Measurements from ENCODE around the gene IFI16. TPM values are rescaled to one million over a fixed set of nuclear protein-coding genes. Genes with fewer than 3 reads are reported as not detected.

IFI16 gene
- total RNA-seq, 1 donor from 2014 or later = 34.0 TPM

GRCh38 chr1:159067699-159068621 lies 58.3 kb downstream of the IFI16 start:
- FAIRE-seq = no peak
- TF ChIP-seq CTCF (IDR thresholded peaks at IDR 0.05; ENCODE audit: insufficient read depth, low read length, severe bottlenecking) = no peak
- no peaks in the 10 kb centered on the region for H3K36me3 ChIP-seq (ENCODE audit: control insufficient read depth, insufficient read depth, low read length)
- no peak overlapping the region for H3K4me3 ChIP-seq (ENCODE audit: low read depth, low read length)
- peak; percentile 46 for DNase-seq (ENCODE audit: low read depth)
- H3K27me3 ChIP-seq (ENCODE audit: control insufficient read depth, insufficient read depth, low read length) = no peaks in the 10 kb centered on the region

- no peaks in the 10 kb centered on the region for H3K27me3 ChIP-seq (ENCODE audit: control insufficient read depth, insufficient read depth, low read length)
- H3K36me3 ChIP-seq (ENCODE audit: control insufficient read depth, insufficient read depth, low read length) = no peaks in the 10 kb centered on the region
- H3K4me3 ChIP-seq (ENCODE audit: low read depth, low read length) = no peak overlapping the region
- DNase-seq (ENCODE audit: low read depth) (peak; percentile 70), FAIRE-seq (no peak)
- TF ChIP-seq CTCF (IDR thresholded peaks at IDR 0.05; ENCODE audit: insufficient read depth, low read length, severe bottlenecking) = no peak
These were observed 59.2 kb downstream of the IFI16 start for GRCh38 chr1:159068886-159069285.

GRCh38 chr1:159071970-159072582 lies 62.4 kb downstream of the IFI16 start:
- peak; percentile 55 for TF ChIP-seq CTCF (IDR thresholded peaks at IDR 0.05; ENCODE audit: insufficient read depth, low read length, severe bottlenecking)
- peak; percentile 75 for DNase-seq (ENCODE audit: low read depth)
- H3K27me3 ChIP-seq (ENCODE audit: control insufficient read depth, insufficient read depth, low read length) = no peaks in the 10 kb centered on the region
- no peak for FAIRE-seq
- H3K36me3 ChIP-seq (ENCODE audit: control insufficient read depth, insufficient read depth, low read length) = no peaks in the 10 kb centered on the region
- H3K4me3 ChIP-seq (ENCODE audit: low read depth, low read length) = no peak overlapping the region

- no peaks in the 10 kb centered on the region for H3K36me3 ChIP-seq (ENCODE audit: control insufficient read depth, insufficient read depth, low read length)
- no peak for TF ChIP-seq CTCF (IDR thresholded peaks at IDR 0.05; ENCODE audit: insufficient read depth, low read length, severe bottlenecking)
- no peak for FAIRE-seq
- no peak within 1 kb of the TSS for H3K4me3 ChIP-seq (ENCODE audit: low read depth, low read length)
- H3K27me3 ChIP-seq (ENCODE audit: control insufficient read depth, insufficient read depth, low read length) = no peaks in the 10 kb centered on the region
- no peak for DNase-seq (ENCODE audit: low read depth)
These were observed 66.9 kb downstream of the IFI16 start, which contains the start of gene AIM2 for GRCh38 chr1:159076438-159077119. Gene AIM2 (minus strand): TSS chr1:159076766. CDS start chr1:159073499, 3,267 bp downstream.

- FAIRE-seq (no peak), DNase-seq (ENCODE audit: low read depth) (no peak)
- Histone ChIP-seq H3K27me3 (ENCODE audit: control insufficient read depth, insufficient read depth, low read length) (no peaks in the 10 kb centered on the region), H3K4me3 (ENCODE audit: low read depth, low read length) (no peak overlapping the region), H3K36me3 (ENCODE audit: control insufficient read depth, insufficient read depth, low read length) (no peaks in the 10 kb centered on the region)
- TF ChIP-seq CTCF (IDR thresholded peaks at IDR 0.05; ENCODE audit: insufficient read depth, low read length, severe bottlenecking) = no peak
These were observed 67.6 kb downstream of the IFI16 start for GRCh38 chr1:159077120-159077961.

All from bronchial epithelial cell (primary cell).